Caco-2 (cell line): ENCODE measurements around the gene SCAMP1. TPM values are rescaled to one million over a fixed set of nuclear protein-coding genes. Genes with fewer than 3 reads are reported as not detected.

Source experiments
- BruUV-seq: library from RNA; stranded (reverse); fragments of 400-500 nt; replicated peaks from 2 replicates; lab custom pipeline; 2021; lab: Mats Ljungman, UMichigan
- CTCF ChIA-PET: fragments of 300-600 bp; sonication (Branson Sonifier 250); formaldehyde crosslinking; loops from one replicate; lab custom pipeline; 2022; ENCODE audit warnings: antibody characterized with exemption; lab: Charles Lee
- POLR2A ChIA-PET: fragments of 300-600 bp; sonication (Branson Sonifier 250); formaldehyde crosslinking; loops from one replicate; lab custom pipeline; 2022; ENCODE audit warnings: antibody characterized with exemption; lab: Charles Lee
- DNase-seq, 2 experiments: peaks; one replicate each; pipeline versions ENCODE4 v3.0.0 to v3.0.0-alpha.2; 2020 to 2022
- H3K27me3 ChIP-seq: replicated peaks from 2 replicates; pipeline ENCODE4 v1.6.0; 2011; ENCODE audit warnings: low read length; ENCODE audit not compliant: control insufficient read depth, insufficient read depth
- H3K36me3 ChIP-seq: 2 replicates; pipeline ENCODE4 v1.5.1; 2011; ENCODE audit warnings: low read length; ENCODE audit not compliant: control insufficient read depth, insufficient read depth
- H3K4me1 ChIP-seq: fragments of 250-450 bp; sonication (Bioruptor Pico); 2 replicates; pipeline ENCODE4 v1.5.1; 2020; ENCODE audit warnings: mild to moderate bottlenecking
- H3K4me3 ChIP-seq: 2 replicates; pipeline ENCODE4 v1.5.1; 2011; ENCODE audit warnings: low read depth, mild to moderate bottlenecking, control low read depth, low read length
- H3K9me3 ChIP-seq: fragments of 250-450 bp; sonication (Bioruptor Pico); 2 replicates; pipeline ENCODE4 v1.5.1; 2020; ENCODE audit warnings: mild to moderate bottlenecking, moderate library complexity
- H3K27ac Mint-ChIP-seq: one replicate; pipeline ENCODE4 v1.8.0; 2022; ENCODE audit warnings: mixed read lengths; ENCODE audit not compliant: unreplicated experiment
- H3K27me3 Mint-ChIP-seq: one replicate; pipeline ENCODE4 v1.8.0; 2022; ENCODE audit warnings: mixed read lengths; ENCODE audit not compliant: insufficient read depth, unreplicated experiment
- H3K36me3 Mint-ChIP-seq: one replicate; pipeline ENCODE4 v1.8.0; 2022; ENCODE audit warnings: mild to moderate bottlenecking, mixed read lengths; ENCODE audit not compliant: insufficient read depth, unreplicated experiment
- H3K4me1 Mint-ChIP-seq: one replicate; pipeline ENCODE4 v1.8.0; 2022; ENCODE audit warnings: low read depth, mixed read lengths; ENCODE audit not compliant: unreplicated experiment
- H3K4me3 Mint-ChIP-seq: one replicate; pipeline ENCODE4 v1.8.0; 2022; ENCODE audit warnings: mild to moderate bottlenecking, moderate library complexity, mixed read lengths; ENCODE audit not compliant: unreplicated experiment
- H3K9me3 Mint-ChIP-seq: one replicate; pipeline ENCODE4 v1.8.0; 2022; ENCODE audit warnings: mixed read lengths; ENCODE audit not compliant: unreplicated experiment
- CTCF ChIP-seq, 2 experiments: fragments of 200-600 bp in 1 of 2; IDR thresholded peaks; 1 replicate in 1 of 2; 2 replicates in 1 of 2; pipeline versions ENCODE4 v1.5.1 to v1.8.0; 2011 to 2022; ENCODE audit warnings: antibody characterized with exemption in 1 of 2, control low read depth in 1 of 2, inconsistent platforms in 1 of 2, low read depth in 1 of 2, low read length in 1 of 2, mild to moderate bottlenecking in 1 of 2, moderate library complexity in 1 of 2; ENCODE audit not compliant: insufficient read depth in 1 of 2, severe bottlenecking in 1 of 2, unreplicated experiment in 1 of 2
- intact Hi-C: fragments of 100-400 bp; cut with micrococcal nuclease; formaldehyde crosslinking; loops from one replicate; pipeline ENCODE4 v1.10.0; 2022; ENCODE audit not compliant: unreplicated experiment
- total RNA-seq: library from RNA; stranded (reverse); gene quantifications from 2 replicates; pipeline ENCODE4 v1.2.3, GENCODE V29; 2022

Gene SCAMP1
- total RNA-seq, 1 experiment from 2014 or later = 21.3 TPM

GRCh38 chr5:78522476-78523260 lies 162.3 kb downstream of the SCAMP1 start:
- Mint-ChIP-seq H3K36me3 (peaks cover 4% of the 10 kb centered on the region), H3K4me1 (peaks cover 2% of the 10 kb centered on the region), H3K4me3 (no peak overlapping the region), H3K27me3 (no peaks in the 10 kb centered on the region), H3K9me3 (no peaks in the 10 kb centered on the region), H3K27ac (no peak overlapping the region)
- intact Hi-C loops = no loop called here
- no peaks in the 10 kb centered on the region for H3K27me3 ChIP-seq
- H3K9me3 ChIP-seq = no peaks in the 10 kb centered on the region
- ChIA-PET POLR2A (no interaction called here), CTCF (no interaction called here)
- no peak for TF ChIP-seq CTCF (IDR thresholded peaks at IDR 0.05; ENCODE audit: insufficient read depth in 1 of 2, low read depth in 1 of 2, low read length in 1 of 2, severe bottlenecking in 1 of 2, unreplicated experiment in 1 of 2)
- no TSS peak for BruUV-seq
- peaks cover 29% of the 10 kb centered on the region for H3K4me1 ChIP-seq
- no peak overlapping the region for H3K4me3 ChIP-seq
- DNase-seq = no peak
- peaks cover 3% of the 10 kb centered on the region; the same call in 1 of the 2 replicates for H3K36me3 ChIP-seq

- ChIA-PET CTCF (no interaction called here), POLR2A (no interaction called here)
- H3K27me3 Mint-ChIP-seq = no peaks in the 10 kb centered on the region
- H3K4me1 ChIP-seq = peaks cover 20% of the 10 kb centered on the region
- no peak overlapping the region for H3K27ac Mint-ChIP-seq
- H3K9me3 Mint-ChIP-seq = no peaks in the 10 kb centered on the region
- intact Hi-C loops = no loop called here
- H3K27me3 ChIP-seq = no peaks in the 10 kb centered on the region
- H3K4me1 Mint-ChIP-seq = no peaks in the 10 kb centered on the region
- no peaks in the 10 kb centered on the region for H3K9me3 ChIP-seq
- H3K4me3 Mint-ChIP-seq = no peak overlapping the region
- H3K36me3 ChIP-seq = peaks cover 3% of the 10 kb centered on the region; the same call in 1 of the 2 replicates
- no peak for DNase-seq
- no TSS peak for BruUV-seq
- no peak overlapping the region for H3K4me3 ChIP-seq
- TF ChIP-seq CTCF (IDR thresholded peaks at IDR 0.05; ENCODE audit: insufficient read depth in 1 of 2, low read depth in 1 of 2, low read length in 1 of 2, severe bottlenecking in 1 of 2, unreplicated experiment in 1 of 2) = no peak
- peaks cover 4% of the 10 kb centered on the region for H3K36me3 Mint-ChIP-seq
Observed at GRCh38 chr5:78523314-78524193, 163.1 kb downstream of the SCAMP1 start.

- no peaks in the 10 kb centered on the region for H3K9me3 ChIP-seq
- no peak overlapping the region for H3K4me3 Mint-ChIP-seq
- POLR2A ChIA-PET = no interaction called here
- H3K4me3 ChIP-seq = no peak overlapping the region
- no peaks in the 10 kb centered on the region for H3K27me3 Mint-ChIP-seq
- no peaks in the 10 kb centered on the region for H3K9me3 Mint-ChIP-seq
- H3K27ac Mint-ChIP-seq = no peak overlapping the region
- CTCF ChIA-PET = no interaction called here
- H3K27me3 ChIP-seq = no peaks in the 10 kb centered on the region
- peaks cover 7% of the 10 kb centered on the region; the same call in 1 of the 2 replicates for H3K4me1 ChIP-seq
- TF ChIP-seq CTCF (IDR thresholded peaks at IDR 0.05; ENCODE audit: insufficient read depth in 1 of 2, low read depth in 1 of 2, low read length in 1 of 2, severe bottlenecking in 1 of 2, unreplicated experiment in 1 of 2) = no peak
- peaks cover 2% of the 10 kb centered on the region; the same call in 1 of the 2 replicates for H3K36me3 ChIP-seq
- no peaks in the 10 kb centered on the region for H3K4me1 Mint-ChIP-seq
- no peak for DNase-seq
- intact Hi-C loops = no loop called here
- H3K36me3 Mint-ChIP-seq = peaks cover 4% of the 10 kb centered on the region
- no TSS peak for BruUV-seq
Observed at GRCh38 chr5:78526049-78526525, 165.7 kb downstream of the SCAMP1 start.
